Measurements from ENCODE around the gene FHIT.

- TF ChIP-seq CTCF (IDR thresholded peaks at IDR 0.05; ENCODE audit: low read depth, low read length), result no peak
- no peak for TF ChIP-seq EZH2phosphoT487 (IDR thresholded peaks at IDR 0.05; ENCODE audit: low read depth)
Measured at GRCh38 chr3:60010781-60011180, 1240.5 kb downstream of the FHIT start.
